Natural killer cell treated with Interleukin-12 subunit alpha and Interleukin-12 subunit beta and Interleukin-15 and Interleukin-18, amount 100 ng/mL, for 72 hours (primary cell): ENCODE measurements around the gene SLC24A4. TPM values are rescaled to one million over a fixed set of nuclear protein-coding genes. Genes with fewer than 3 reads are reported as not detected.

Source experiments
- ATAC-seq, 2 donors: fragments of 150-1000 bp; cut with Tn5 transposase in 1 of 2; sonication (Bioruptor Pico), chemical (Tn5 transposase) in 1 of 2; 2 replicates each; pipeline ENCODE4 v1.10.0; 2021
- DNase-seq: peaks from one replicate; pipeline ENCODE4 v3.0.0; 2022; ENCODE audit warnings: low spot score
- H3K27ac Mint-ChIP-seq, 2 donors: 1 replicate in 1 of 2; 2 replicates in 1 of 2; pipeline ENCODE4 v1.8.0; 2022; ENCODE audit warnings: mixed read lengths in 2 of 2, mild to moderate bottlenecking in 1 of 2, moderate library complexity in 1 of 2
- H3K27me3 Mint-ChIP-seq, 2 donors: 1 replicate in 1 of 2; 2 replicates in 1 of 2; pipeline ENCODE4 v1.8.0; 2022; ENCODE audit warnings: mixed read lengths in 2 of 2
- H3K36me3 Mint-ChIP-seq: one replicate; pipeline ENCODE4 v1.8.0; 2022; ENCODE audit warnings: mixed read lengths
- H3K4me1 Mint-ChIP-seq, 2 donors: 1 replicate in 1 of 2; 2 replicates in 1 of 2; pipeline ENCODE4 v1.8.0; 2022; ENCODE audit warnings: low read depth in 2 of 2, mixed read lengths in 2 of 2, mild to moderate bottlenecking in 1 of 2
- H3K4me3 Mint-ChIP-seq: one replicate; pipeline ENCODE4 v1.8.0; 2022; ENCODE audit warnings: mixed read lengths
- H3K9me3 Mint-ChIP-seq: 2 replicates; pipeline ENCODE4 v1.8.0; 2022; ENCODE audit warnings: mixed read lengths
- total RNA-seq, 2 donors: library from RNA; stranded (reverse); gene quantifications; one replicate each; pipeline ENCODE4 v1.2.3, GENCODE V29; 2022

Gene SLC24A4
- total RNA-seq, 2 donors from 2014 or later, result 0.17 to 0.36 TPM

DNA sequence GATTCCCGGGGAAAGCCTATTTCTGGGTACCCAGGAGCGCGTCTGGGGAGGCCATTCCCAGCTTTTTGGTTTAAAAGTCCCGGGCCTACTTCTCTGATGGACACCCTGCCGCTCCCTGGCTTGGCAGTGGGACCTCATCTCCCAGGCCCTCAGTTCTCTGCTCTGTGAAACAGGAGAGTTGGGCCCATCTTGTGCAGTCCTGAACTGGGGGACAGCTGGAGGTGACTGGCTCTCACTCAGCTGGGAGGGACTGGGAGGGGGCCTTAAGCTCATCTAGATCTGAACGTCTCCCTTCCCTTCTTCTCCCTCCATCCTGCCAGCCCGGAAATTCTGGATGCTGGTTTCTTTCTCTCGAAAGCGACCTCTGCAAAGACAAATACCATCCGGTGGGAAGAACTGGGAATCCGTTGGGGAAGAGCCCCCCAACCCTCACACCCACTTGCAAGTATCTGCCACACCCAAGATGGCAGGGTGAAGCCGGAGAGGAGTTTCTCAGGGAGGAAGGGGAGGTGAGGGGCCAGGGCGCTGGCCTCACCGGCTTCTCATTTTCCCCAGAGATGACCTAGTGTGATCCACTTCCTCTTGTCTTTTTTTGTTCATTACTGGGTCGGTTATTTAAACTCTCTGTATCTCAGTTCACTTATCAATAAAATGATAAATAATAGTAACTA, 192.0 kb downstream of the SLC24A4 start:
- H3K4me3 Mint-ChIP-seq, result peak overlapping the region; percentile 87
- H3K27me3 Mint-ChIP-seq, result no peaks in the 10 kb centered on the region
- ATAC-seq, result no peak
- peak overlapping the region; percentile 99 to 100 for H3K27ac Mint-ChIP-seq
- peaks cover 54 to 57% of the 10 kb centered on the region in 2 donors for H3K4me1 Mint-ChIP-seq
- no peaks in the 10 kb centered on the region for H3K9me3 Mint-ChIP-seq
- DNase-seq, result no peak
- peaks cover 4% of the 10 kb centered on the region for H3K36me3 Mint-ChIP-seq

DNA sequence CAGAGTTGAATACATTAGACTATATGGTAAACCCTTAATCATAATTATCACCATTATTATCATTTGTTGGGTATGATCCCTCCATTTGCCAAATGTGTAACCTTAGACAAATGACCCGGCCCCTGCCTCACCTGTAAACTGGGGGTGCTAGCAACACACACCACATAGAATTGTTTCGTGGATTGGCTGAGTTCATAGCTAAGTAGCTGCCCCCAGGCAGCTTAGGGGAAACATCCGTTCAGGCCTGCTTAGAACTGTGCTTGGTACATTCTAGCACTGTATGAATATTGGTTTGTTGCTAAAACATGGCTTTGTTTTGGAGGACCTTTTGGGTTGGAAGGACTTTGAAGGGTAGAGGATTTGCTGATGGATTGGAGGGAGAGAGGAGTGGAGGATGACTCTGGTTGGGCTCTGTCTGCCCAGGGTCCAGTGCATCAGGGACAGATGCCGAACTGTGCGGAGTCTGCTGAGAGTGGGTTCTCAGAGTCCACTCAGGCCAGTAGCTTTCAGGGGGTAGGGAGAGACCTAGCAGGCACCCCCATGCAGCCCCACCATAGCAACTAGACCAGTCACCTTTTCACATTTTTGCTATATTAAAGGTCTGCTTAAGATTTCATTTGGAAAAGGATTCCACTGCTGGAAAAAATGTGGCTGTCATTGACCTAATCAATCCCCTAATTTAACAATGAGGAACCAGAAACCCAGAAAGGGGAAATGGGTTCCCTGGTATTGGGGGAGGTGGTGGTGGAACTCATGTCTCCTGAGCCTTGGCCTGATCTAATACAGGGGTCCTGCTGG, 192.8 kb downstream of the SLC24A4 start:
- peaks cover 6% of the 10 kb centered on the region for H3K36me3 Mint-ChIP-seq
- H3K4me1 Mint-ChIP-seq, result peaks cover 62 to 63% of the 10 kb centered on the region in 2 donors
- H3K4me3 Mint-ChIP-seq, result peak overlapping the region; percentile 87
- H3K27ac Mint-ChIP-seq, result peak overlapping the region; percentile 99 to 100
- ATAC-seq, result no peak
- peaks cover under 1% of the 10 kb centered on the region for H3K9me3 Mint-ChIP-seq
- H3K27me3 Mint-ChIP-seq, result no peaks in the 10 kb centered on the region
- no peak for DNase-seq

DNA sequence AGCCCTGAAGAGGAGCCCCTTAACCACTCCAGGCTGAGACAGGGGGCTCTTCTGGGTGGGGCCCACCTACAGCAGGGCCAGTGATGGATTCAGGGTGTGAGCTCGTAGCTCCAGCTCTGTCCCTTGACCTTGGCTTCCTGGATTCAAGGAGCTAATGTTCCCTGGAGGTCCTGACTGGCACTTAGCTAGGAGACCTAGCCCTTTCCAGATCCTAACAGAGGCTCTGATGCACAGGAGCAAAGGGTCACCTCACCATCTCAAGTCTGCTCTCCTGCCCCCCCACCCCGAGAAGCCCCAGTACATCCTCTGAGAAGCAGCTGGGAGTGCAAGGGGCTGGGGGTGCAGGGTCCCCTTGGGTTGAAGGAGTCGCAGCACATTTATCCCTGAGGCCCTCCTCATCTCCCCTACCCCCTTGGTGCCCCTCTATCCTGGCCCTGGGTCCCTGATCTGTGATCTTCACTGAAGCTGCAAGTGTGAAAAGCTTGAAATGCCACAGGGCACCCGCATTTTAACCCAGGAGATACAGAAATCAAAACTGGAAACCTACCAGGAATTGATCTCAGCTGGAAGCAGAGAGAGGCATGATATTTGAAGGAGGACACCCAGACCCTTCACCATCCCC, 193.5 kb downstream of the SLC24A4 start:
- Mint-ChIP-seq H3K9me3 (peaks cover 5% of the 10 kb centered on the region), H3K4me1 (peaks cover 64 to 69% of the 10 kb centered on the region in 2 donors), H3K36me3 (peaks cover 13% of the 10 kb centered on the region), H3K27me3 (no peaks in the 10 kb centered on the region), H3K4me3 (peak overlapping the region; percentile 87), H3K27ac (peak overlapping the region; percentile 99 to 100)
- no peak for ATAC-seq
- no peak for DNase-seq

DNA sequence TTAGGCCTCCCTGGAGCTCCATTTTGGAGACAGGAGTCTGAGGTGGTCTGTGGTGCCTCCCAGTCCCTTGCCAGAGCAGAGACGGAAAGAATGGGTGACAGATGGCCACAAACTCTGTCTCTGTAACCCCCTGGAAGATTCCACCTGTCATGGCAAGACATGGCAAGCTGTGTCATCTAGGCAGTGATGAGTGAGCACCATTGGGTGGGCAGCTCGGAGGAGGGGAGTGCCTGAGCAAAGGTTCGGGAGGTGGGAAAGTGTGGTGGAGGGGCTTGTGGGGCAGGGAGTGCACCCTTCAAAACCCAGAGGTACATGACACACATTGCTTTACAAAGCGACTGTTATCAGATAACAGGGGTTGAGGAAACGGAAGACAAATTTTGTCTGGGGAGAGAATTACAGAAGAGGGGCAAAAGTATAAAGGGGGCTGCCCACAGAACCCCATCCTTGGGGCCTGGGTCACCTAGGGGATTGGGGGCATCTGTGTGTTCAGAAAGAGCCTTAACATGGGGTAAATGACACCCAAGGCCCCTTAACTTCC, 194.1 kb downstream of the SLC24A4 start:
- peak overlapping the region; percentile 99 to 100 for H3K27ac Mint-ChIP-seq
- H3K4me3 Mint-ChIP-seq, result peak overlapping the region; percentile 87
- H3K27me3 Mint-ChIP-seq, result no peaks in the 10 kb centered on the region
- H3K36me3 Mint-ChIP-seq, result peaks cover 17% of the 10 kb centered on the region
- no peak for DNase-seq
- peaks cover 65 to 71% of the 10 kb centered on the region in 2 donors for H3K4me1 Mint-ChIP-seq
- H3K9me3 Mint-ChIP-seq, result peaks cover 5% of the 10 kb centered on the region
- no peak for ATAC-seq

DNA sequence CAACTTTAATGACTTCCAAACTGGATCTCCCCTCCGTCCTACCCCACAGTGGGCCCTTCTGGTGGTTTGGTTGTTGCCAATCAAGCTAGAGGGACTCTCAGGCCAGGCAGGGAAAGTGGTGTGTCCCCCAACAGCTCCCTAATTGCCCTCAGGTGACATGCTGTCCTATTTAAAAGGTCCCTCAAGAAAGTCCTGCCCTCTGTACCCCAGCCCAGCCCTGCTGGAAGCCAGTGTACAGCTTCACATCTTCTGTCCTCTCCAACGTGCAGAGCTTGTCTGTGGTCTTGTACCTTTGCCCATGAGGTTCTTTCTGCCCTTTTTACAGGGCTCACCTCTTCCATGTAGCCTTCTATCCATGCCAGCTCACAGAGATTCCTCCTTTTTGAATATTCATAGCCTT, 194.8 kb downstream of the SLC24A4 start:
- peaks cover 65 to 71% of the 10 kb centered on the region in 2 donors for H3K4me1 Mint-ChIP-seq

DNA sequence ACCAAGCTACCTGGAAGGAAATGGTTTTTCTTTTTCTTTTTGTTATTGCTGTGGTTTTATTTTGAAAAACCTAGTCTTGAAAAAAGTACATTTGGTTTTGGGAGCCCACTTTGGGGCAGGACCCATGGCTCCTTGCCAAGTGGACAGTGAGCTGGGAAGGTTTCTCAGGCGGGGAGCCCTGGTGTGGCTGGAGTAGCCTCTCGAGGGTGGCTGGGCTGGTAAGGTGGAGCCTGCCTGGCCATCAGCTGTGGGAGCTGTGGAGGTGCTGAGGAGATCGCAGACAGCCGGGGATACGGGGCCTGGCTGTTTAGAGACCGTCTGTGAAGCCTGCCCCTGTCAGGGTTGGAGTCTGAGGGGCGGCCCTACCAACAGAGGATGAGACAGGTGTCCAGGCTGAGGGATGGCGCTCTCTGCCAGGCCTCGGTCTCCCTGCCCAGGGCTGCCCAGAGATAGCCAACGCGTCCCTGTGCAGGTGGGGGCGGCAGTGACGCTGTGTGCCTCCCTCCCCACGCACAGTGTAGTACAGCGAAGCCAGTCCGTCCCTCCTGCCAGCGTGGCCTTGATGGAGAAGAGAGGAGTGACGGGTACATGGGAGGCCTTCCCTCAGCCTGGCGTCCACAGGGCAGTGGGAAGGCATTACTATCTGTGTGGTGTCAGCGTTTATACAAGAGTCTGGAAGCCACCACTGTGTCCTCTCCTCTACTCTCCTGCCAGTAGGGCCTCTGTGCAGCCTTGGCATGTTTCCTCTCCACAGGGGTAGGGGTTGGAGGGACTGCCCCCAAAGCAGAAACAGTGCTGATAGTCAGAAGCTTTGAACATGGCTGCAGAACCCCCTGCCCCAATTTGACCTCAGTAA, 196.5 kb downstream of the SLC24A4 start:
- ATAC-seq, result peak; percentile 58 to 77
- Mint-ChIP-seq H3K36me3 (peaks cover 17% of the 10 kb centered on the region), H3K9me3 (peaks cover 5% of the 10 kb centered on the region), H3K4me3 (peak overlapping the region; percentile 87), H3K27me3 (no peaks in the 10 kb centered on the region), H3K4me1 (peaks cover 71 to 84% of the 10 kb centered on the region in 2 donors), H3K27ac (peak overlapping the region; percentile 99 to 100)
- no peak for DNase-seq

More for the DNA sequence above, 194.8 kb downstream of the SLC24A4 start:
- DNase-seq, result no peak
- peak overlapping the region; percentile 99 to 100 for H3K27ac Mint-ChIP-seq
- ATAC-seq, result no peak
- H3K4me3 Mint-ChIP-seq, result peak overlapping the region; percentile 87
- H3K27me3 Mint-ChIP-seq, result no peaks in the 10 kb centered on the region
- H3K36me3 Mint-ChIP-seq, result peaks cover 17% of the 10 kb centered on the region
- peaks cover 5% of the 10 kb centered on the region for H3K9me3 Mint-ChIP-seq

DNA sequence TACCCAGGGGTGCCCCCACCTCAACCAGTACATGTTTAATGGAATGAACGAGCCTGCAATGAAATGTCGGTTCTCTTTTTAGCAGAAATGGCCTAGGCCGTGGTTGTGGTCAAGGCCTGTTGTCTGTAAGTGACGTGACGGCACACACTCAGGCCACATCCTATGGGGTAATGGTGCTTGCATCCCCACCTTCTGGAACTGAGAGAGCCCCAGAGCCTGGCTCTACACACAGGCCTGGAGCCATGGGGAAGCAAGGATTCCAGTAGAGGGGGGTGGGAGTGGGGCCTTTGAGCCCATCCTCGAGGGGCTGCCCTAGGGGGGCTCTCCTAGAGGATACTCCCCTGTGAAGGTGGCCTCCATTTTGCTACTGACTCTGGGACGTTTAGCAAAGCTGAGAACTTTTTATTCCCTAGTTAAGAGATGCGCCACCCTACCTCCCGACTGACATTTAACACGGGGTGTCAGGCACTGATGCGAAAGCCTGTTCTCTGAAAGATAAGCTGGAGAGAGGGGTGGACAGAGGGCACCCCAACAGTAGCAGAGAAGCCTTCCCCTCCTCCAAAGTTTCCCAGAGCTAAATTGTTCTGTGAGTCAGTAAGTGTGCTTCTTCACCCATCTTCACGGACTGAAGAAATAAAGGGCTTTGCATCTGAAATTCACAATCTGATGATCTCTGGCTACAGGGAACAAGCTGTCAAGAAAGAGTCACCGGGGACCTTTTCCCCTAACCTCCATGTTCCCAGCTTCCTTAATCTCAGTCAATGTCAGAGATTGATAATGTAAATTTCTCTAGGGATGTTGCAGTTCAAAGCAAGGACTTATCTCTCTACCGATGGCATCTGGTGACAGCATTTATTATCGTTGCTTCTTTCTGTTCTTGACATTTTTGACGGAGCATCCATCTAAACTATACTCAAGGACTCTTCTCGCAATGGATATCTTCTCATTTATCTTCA, 197.4 kb downstream of the SLC24A4 start:
- ATAC-seq (peak; percentile 89 to 94), DNase-seq (peak; percentile 86)
- Mint-ChIP-seq H3K27ac (peak overlapping the region; percentile 99 to 100), H3K9me3 (peaks cover 5% of the 10 kb centered on the region), H3K36me3 (peaks cover 17% of the 10 kb centered on the region), H3K4me1 (peaks cover 80 to 93% of the 10 kb centered on the region in 2 donors), H3K27me3 (no peaks in the 10 kb centered on the region), H3K4me3 (peak overlapping the region; percentile 87)

DNA sequence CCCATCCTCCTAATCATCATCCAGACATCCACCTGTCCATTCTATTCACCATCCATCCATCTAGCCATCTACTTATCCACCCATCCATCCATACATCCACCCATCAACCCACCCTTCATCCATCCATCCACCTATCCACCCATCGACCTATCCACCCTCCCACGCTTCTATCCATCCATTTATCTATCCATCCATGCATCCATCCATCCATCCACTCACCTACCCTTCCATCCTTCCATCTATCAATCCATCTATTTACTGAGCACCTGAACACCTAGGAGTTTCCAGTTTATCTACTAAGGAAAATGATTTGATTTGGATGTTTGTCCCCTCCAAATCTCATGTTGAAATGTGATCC, 198.1 kb downstream of the SLC24A4 start:
- ATAC-seq (no peak), DNase-seq (no peak)
- H3K36me3 Mint-ChIP-seq, result peaks cover 13% of the 10 kb centered on the region
- peaks cover 76 to 90% of the 10 kb centered on the region in 2 donors for H3K4me1 Mint-ChIP-seq
- no peaks in the 10 kb centered on the region for H3K27me3 Mint-ChIP-seq
- H3K27ac Mint-ChIP-seq, result peak overlapping the region; percentile 99 to 100
- peak overlapping the region; percentile 87 for H3K4me3 Mint-ChIP-seq
- H3K9me3 Mint-ChIP-seq, result peaks cover 5% of the 10 kb centered on the region

DNA sequence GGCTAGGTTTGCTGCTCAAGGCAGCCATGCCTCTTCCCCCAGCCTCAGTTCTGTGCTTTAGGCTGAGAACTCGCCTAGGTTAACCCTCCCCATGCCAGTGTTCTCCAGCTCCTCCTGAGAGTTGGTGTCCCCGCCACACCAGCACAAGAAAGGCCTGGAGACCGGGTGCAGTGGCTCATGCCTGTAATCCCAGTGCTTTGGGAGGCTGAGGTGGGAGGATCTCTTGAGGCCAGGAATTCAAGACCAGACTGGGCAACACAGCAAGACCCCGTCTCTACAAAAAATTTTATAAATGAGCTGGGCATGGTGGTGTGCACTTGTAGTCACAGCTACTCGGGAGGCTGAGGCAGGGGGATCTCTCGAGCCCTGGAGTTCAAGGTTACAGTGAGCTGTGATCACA, 200.8 kb downstream of the SLC24A4 start:
- Mint-ChIP-seq H3K36me3 (peaks cover 13% of the 10 kb centered on the region), H3K4me1 (peaks cover 71 to 88% of the 10 kb centered on the region in 2 donors), H3K27ac (peak overlapping the region; percentile 99 to 100), H3K9me3 (peaks cover 8% of the 10 kb centered on the region), H3K4me3 (peak overlapping the region; percentile 66), H3K27me3 (no peaks in the 10 kb centered on the region)
- DNase-seq, result no peak
- no peak for ATAC-seq

DNA sequence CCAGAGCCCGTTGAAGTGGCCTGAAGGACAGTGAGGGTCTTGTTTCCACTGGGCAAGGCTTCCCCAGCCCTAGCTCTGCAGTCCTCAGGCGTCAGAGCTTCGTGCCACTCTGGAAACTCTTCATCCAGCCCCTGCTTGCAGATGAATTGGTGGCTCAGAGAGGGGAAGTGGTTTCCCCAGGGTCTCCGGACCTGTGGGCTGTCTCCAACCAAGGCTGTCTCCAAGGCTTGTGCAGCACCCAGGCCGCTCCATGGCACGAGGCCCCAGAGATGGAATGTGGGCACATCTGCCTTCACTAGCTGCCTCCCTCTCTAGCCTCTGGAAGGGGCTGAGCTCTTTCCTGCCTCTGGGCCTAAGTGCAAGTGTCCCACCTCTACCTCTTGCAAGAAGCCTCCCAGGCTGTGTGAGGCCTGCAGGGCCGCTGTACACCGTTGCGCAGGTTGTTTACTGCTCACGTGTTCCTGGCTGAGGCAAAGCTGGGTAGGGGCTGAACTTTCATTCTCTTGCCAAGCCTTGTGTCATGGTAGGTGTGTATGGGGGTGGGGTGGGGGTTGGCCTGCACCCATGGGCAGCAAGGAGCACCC, 201.7 kb downstream of the SLC24A4 start:
- Mint-ChIP-seq H3K9me3 (peaks cover 9% of the 10 kb centered on the region), H3K4me1 (peaks cover 66 to 83% of the 10 kb centered on the region in 2 donors), H3K27me3 (no peaks in the 10 kb centered on the region), H3K4me3 (peak overlapping the region; percentile 66), H3K36me3 (peaks cover 13% of the 10 kb centered on the region), H3K27ac (peak overlapping the region; percentile 99 to 100)
- ATAC-seq (peak in 1 of 2 donors; percentile 47), DNase-seq (no peak)

DNA sequence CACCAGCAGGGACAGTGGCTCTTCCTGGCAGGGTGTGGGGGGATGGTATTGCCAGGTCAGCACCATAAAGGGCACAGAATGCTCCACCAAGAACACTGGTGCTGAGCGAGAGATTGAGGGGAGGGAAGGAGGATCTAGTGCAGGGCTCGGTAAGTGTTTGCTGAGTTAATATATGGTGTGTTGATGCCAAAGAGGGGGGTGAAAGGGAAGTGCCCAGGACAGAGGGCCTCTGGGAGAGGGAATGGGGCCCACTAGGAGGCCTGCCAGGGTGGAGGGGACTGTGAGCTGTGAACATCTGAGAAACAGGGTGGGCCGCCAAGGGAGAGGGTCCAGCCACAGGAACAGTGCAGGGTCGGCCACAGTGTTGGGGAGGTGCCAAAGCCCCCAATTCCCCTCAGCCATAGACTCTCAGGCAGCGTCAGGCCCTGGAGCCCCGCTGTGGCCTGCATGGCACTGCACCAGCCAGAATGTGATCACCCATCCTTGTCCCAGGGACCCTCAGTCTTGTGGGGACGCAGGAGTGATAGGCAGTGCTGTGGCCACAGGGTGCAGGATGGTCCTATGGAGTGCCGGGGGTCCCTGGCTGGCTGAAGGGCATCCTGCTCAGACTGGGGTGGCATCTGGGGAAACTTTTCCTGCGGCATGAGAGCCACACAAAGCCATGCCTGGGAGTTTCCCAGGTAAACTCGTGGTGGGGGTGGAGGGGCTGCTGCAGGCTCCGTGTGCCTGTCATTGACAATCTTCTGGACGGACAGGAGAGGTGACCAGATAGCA, 202.5 kb downstream of the SLC24A4 start:
- H3K27me3 Mint-ChIP-seq, result no peaks in the 10 kb centered on the region
- DNase-seq (no peak), ATAC-seq (no peak)
- H3K36me3 Mint-ChIP-seq, result peaks cover 13% of the 10 kb centered on the region
- H3K4me3 Mint-ChIP-seq, result peak overlapping the region; percentile 66
- H3K4me1 Mint-ChIP-seq, result peaks cover 65 to 83% of the 10 kb centered on the region in 2 donors
- H3K9me3 Mint-ChIP-seq, result peaks cover 14% of the 10 kb centered on the region
- H3K27ac Mint-ChIP-seq, result peak overlapping the region; percentile 99 to 100
